ENCODE data around the gene AHRR.

AHRR gene

DNA sequence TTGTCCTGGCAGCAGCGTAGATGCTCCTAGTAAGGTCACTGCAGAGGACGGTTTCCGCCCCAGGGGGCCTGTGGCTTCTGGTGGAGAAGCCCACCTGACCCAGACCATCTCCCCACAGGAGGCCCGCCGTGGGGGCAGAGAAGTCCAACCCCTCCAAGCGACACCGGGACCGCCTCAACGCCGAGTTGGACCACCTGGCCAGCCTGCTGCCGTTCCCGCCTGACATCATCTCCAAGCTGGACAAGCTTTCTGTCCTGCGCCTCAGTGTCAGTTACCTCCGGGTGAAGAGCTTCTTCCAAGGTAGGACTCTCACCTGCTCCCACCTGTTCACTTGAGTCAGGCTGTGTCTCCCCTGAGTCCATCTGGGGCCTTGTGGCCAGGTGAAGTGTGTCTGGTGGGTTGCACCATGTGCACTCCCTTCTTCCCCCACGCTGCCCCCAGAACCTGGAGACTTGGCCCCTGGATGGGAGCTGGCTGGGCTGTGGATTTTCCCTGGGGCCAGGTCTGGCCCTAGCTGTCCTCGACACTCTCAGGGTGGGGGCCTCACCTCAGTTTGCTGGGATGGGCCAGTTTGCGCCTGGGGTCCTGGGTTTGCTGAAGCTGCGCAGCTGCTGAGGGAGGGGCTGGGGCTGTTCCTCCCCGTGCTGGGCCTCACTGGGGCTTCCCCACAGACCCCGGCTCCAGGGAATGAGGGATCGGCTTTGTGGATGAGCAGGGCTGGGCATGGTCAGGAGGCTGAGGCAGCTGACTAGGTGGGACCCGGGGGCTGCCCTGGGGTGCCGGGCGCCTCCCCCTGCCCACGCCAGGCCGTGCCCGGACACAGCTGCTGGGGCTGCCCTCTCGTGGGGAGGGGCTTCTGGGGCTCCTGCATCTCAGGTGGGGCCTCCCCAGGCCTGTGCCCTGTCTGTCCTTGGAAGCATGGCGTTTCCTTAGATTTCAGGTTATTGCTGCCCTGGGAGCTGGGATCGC lies 32.4 kb downstream of the AHRR start:
- H3K36me3 Mint-ChIP-seq (ENCODE audit: low read depth), result peaks cover 23% of the 10 kb centered on the region
- H3K4me1 Mint-ChIP-seq, result peaks cover 3% of the 10 kb centered on the region
- H3K4me3 Mint-ChIP-seq, result no peak overlapping the region
- no peak for DNase-seq
- no peak overlapping the region for H3K27ac Mint-ChIP-seq
- H3K9me3 Mint-ChIP-seq, result no peaks in the 10 kb centered on the region
- peak; percentile 31 for ATAC-seq
- H3K27me3 Mint-ChIP-seq, result no peaks in the 10 kb centered on the region

DNA sequence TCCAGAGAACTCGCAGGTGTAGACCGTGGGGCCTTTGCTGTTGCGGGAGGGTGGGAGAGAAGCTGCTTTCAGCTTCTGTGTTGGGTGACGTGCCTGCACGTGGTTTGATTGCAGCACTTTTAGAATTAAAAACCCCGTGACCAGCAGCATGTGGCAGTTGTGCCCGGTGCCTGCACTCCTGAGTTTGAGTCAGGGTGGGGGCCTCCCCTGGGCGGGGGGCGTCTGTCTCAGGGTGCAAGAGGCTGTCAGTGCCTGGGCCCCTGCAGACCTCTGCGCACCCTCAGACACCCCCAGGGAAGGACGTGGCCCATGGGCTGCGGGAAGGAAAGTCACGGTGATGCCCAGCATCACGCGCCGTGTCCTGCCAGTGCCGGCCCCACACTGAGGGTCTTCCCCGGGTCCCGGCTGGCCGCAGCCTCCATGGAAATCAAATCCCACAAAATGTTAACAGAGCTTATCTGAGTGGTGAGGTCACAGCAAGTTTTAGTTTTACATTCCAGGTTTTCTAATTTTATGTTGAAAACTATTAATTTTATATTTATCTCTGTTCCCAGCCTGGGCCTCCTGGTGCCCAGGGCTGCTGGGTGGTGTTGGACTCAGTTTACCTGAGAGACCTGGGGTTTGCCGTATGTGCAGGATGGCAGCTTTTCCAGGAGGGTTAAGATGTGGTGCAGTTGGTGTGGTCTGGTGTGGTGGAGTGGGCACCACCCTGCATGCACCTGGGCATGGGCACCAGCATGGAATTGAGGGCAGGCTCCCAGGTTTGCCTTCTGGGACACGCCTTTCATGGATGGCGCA lies 33.3 kb downstream of the AHRR start:
- Mint-ChIP-seq H3K4me3 (no peak overlapping the region), H3K4me1 (peaks cover 3% of the 10 kb centered on the region), H3K27ac (no peak overlapping the region), H3K36me3 (ENCODE audit: low read depth) (peaks cover 22% of the 10 kb centered on the region), H3K27me3 (no peaks in the 10 kb centered on the region), H3K9me3 (no peaks in the 10 kb centered on the region)
- DNase-seq (no peak), ATAC-seq (no peak)

GRCh38 chr5:355379-355935 lies 33.9 kb downstream of the AHRR start:
- ATAC-seq (no peak), DNase-seq (no peak)
- H3K27me3 Mint-ChIP-seq, result no peaks in the 10 kb centered on the region
- H3K4me3 Mint-ChIP-seq, result no peak overlapping the region
- no peak overlapping the region for H3K27ac Mint-ChIP-seq
- H3K4me1 Mint-ChIP-seq, result peaks cover 3% of the 10 kb centered on the region
- H3K36me3 Mint-ChIP-seq (ENCODE audit: low read depth), result peaks cover 22% of the 10 kb centered on the region
- no peaks in the 10 kb centered on the region for H3K9me3 Mint-ChIP-seq

- Mint-ChIP-seq H3K27ac (no peak overlapping the region), H3K9me3 (no peaks in the 10 kb centered on the region), H3K36me3 (ENCODE audit: low read depth) (peaks cover 20% of the 10 kb centered on the region), H3K27me3 (no peaks in the 10 kb centered on the region), H3K4me1 (peaks cover 3% of the 10 kb centered on the region), H3K4me3 (no peak overlapping the region)
- DNase-seq, result no peak
- ATAC-seq, result peak; percentile 55
Measured at GRCh38 chr5:355958-356357, 34.4 kb downstream of the AHRR start.

DNA sequence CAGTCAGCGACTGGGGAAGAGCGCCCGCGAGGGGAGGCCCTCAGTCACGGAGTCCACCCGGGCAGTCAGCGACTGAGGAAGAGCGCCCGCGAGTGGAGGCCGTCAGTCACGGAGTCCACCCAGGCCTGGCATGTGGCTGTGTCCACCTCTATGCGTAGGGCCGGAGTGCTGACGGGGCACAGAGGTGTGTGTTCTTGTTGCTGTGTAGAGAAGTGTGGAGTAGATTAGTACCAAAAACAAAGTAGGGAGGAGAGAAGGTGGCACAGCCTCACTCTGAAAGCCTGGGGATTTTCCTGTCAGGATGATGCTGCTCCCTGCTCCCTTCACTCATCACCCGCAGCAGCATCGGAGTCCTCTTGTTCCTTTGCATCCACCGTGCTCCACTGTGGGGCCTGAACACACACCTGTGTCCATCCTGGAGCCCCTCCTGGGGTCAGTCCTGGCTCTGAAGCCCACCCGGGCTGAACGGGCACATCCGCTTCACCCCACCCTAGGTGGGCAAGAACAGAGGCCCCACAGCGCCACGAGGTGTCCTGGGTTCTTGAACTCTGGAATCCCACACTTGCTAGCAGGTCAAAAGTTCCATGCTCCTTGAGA lies 37.9 kb downstream of the AHRR start:
- peaks cover 3% of the 10 kb centered on the region for H3K4me1 Mint-ChIP-seq
- peaks cover 8% of the 10 kb centered on the region for H3K9me3 Mint-ChIP-seq
- ATAC-seq (no peak), DNase-seq (no peak)
- peaks cover 23% of the 10 kb centered on the region for H3K36me3 Mint-ChIP-seq (ENCODE audit: low read depth)
- H3K27ac Mint-ChIP-seq, result no peak overlapping the region
- no peak overlapping the region for H3K4me3 Mint-ChIP-seq
- no peaks in the 10 kb centered on the region for H3K27me3 Mint-ChIP-seq

DNA sequence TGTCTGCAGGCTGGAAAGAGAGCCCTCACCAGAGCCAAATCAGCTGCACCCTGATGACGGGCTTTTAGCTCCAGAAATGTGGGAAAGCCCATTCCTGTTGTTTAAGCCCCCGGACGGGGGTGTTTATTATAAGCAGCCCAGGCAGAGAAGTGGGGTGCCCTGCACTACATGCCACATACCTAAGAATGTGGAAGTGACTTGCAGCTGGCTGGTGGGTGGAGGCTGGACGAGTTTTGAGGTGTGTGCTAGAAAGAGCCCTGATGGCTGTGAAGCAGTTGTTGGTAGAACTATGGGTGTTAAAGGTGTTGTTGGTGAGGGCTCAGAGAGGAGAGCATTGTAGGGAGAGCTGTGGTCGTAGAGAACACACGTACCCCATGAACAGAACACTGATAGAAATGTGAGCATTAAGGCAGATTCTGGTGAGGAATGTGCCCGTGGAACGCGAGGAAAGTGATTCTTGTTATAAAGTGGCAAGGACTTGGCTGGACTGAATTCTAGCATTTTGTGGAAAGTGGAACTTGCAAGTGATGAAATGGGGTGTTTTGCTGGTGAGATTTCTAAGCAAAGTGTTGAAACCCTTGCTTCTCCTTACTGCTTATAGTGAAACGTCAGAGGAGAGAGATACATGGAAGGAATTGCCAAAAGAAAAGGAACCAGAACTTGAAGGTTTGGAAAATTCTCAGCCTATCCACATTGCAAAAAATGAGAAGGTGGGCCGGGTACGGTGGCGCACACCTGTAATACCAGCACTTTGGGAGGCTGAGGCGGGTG lies 38.9 kb downstream of the AHRR start:
- Mint-ChIP-seq H3K27ac (no peak overlapping the region), H3K4me1 (peaks cover 3% of the 10 kb centered on the region), H3K27me3 (no peaks in the 10 kb centered on the region), H3K36me3 (ENCODE audit: low read depth) (peaks cover 30% of the 10 kb centered on the region), H3K4me3 (no peak overlapping the region), H3K9me3 (peaks cover 16% of the 10 kb centered on the region)
- ATAC-seq (no peak), DNase-seq (no peak)

DNA sequence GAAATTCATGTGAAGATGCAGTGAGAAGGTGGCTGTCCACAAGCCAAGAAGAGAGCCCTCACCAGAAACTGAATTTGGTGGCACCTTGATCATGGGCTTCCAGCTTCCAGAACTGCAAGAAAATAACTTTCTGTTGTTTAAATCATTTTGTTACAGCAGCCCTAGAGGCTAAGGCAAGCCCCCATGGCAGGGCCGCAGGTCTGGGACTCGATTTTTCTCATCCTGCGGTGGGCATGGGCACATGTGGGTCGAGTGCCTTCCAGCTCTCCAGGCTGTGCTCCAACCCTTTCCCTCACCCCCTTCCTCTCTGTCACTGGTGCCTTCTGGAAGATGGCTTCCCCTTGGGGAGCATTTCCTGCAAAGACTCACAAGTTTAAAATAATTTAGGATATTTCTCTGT lies 40.7 kb downstream of the AHRR start:
- Mint-ChIP-seq H3K4me3 (no peak overlapping the region), H3K9me3 (peaks cover 16% of the 10 kb centered on the region), H3K27me3 (no peaks in the 10 kb centered on the region), H3K36me3 (ENCODE audit: low read depth) (peaks cover 29% of the 10 kb centered on the region), H3K4me1 (peaks cover 4% of the 10 kb centered on the region), H3K27ac (no peak overlapping the region)
- ATAC-seq (no peak), DNase-seq (no peak)

DNA sequence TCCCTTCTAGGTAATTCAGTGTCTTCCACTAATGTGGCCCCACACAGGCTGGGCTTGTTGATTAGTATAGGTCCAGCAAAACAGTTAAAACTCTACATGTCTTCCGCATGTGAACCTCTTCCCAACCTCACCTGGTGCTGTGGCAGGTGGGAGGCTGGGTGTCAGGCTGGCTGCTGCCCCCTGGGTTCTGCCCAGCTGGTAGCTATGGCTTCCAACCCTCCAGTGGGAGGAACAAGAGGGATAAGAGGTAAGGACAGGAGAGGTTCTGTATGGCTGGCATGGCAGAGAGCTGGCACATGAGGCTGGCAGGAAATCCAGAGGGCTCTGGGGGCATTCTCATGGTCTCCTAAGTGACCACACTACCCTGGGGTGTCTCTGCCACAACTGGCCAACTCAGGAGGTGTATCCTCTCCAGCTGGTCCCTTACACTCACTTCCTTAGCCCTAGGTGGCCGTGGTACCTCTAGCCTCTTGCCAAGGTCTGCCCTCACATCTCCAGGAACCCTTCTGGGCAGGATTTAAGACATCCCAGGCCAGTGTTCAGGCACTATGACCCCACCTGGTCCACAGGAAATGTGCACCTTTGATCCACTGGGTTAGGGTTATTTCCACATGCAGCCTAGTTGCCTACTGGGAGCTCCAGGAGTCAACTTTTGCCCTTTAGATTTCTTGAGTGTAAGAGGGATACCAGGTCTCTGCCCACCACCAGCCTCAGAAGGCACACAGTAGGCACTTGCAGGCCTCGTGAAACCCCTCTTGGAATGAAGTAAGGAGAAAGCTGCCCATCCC lies 41.7 kb downstream of the AHRR start:
- no peak overlapping the region for H3K4me3 Mint-ChIP-seq
- ATAC-seq, result no peak
- H3K27me3 Mint-ChIP-seq, result no peaks in the 10 kb centered on the region
- peaks cover 31% of the 10 kb centered on the region for H3K36me3 Mint-ChIP-seq (ENCODE audit: low read depth)
- peaks cover 16% of the 10 kb centered on the region for H3K9me3 Mint-ChIP-seq
- no peak overlapping the region for H3K27ac Mint-ChIP-seq
- H3K4me1 Mint-ChIP-seq, result peaks cover 8% of the 10 kb centered on the region
- DNase-seq, result no peak

- H3K4me3 Mint-ChIP-seq, result no peak overlapping the region
- ATAC-seq (no peak), DNase-seq (no peak)
- H3K4me1 Mint-ChIP-seq, result peaks cover 22% of the 10 kb centered on the region
- peaks cover 16% of the 10 kb centered on the region for H3K9me3 Mint-ChIP-seq
- H3K27ac Mint-ChIP-seq, result no peak overlapping the region
- peaks cover 34% of the 10 kb centered on the region for H3K36me3 Mint-ChIP-seq (ENCODE audit: low read depth)
- H3K27me3 Mint-ChIP-seq, result no peaks in the 10 kb centered on the region
Measured at GRCh38 chr5:364497-364896, 43.0 kb downstream of the AHRR start.

DNA sequence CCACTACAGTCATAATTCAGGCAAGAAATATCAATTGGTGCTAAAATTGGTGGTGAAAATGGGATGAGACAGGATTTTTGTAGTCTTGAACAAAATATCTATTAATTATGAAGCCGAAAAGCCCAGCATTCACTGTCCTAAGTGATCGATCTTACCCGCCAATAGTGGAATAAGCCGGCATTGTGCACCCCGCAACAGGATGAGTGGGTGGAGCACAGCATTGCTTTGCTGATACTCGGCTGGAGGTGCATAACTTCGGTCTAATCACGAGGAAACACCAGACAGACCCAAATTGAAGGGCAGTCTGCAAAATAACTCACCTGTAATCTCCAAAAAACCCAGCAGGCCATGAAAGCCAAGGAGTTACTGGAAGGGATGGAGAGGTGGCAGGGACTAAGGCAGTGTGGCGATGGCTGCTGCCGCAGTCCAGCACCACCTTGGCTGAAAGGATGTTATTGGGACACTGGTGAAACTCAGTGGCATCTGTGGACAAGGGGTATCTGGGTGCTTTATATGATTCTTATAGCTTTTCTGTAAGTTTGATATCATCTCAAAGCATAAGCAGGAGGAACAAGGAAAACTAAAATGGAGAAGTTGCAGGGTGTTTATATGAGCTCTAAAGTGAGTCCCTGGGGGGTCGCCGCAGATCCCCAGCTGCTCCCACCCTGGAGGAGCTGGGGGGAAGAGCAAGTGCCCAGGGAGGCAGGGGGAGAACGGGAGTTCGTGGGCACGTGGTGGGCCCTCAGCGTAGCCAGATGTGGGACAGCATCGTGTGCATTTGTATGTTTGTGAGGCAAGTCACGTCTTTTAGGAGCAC lies 45.2 kb downstream of the AHRR start:
- Mint-ChIP-seq H3K36me3 (ENCODE audit: low read depth) (peaks cover 30% of the 10 kb centered on the region), H3K9me3 (peaks cover 16% of the 10 kb centered on the region), H3K4me3 (no peak overlapping the region), H3K27ac (no peak overlapping the region), H3K4me1 (peaks cover 38% of the 10 kb centered on the region), H3K27me3 (no peaks in the 10 kb centered on the region)
- DNase-seq (no peak), ATAC-seq (no peak)

GRCh38 chr5:367358-368130 lies 46.0 kb downstream of the AHRR start:
- no peak overlapping the region for H3K27ac Mint-ChIP-seq
- DNase-seq (no peak), ATAC-seq (no peak)
- no peak overlapping the region for H3K4me3 Mint-ChIP-seq
- H3K36me3 Mint-ChIP-seq (ENCODE audit: low read depth), result peaks cover 29% of the 10 kb centered on the region
- peaks cover 46% of the 10 kb centered on the region for H3K4me1 Mint-ChIP-seq
- peaks cover 16% of the 10 kb centered on the region for H3K9me3 Mint-ChIP-seq
- H3K27me3 Mint-ChIP-seq, result no peaks in the 10 kb centered on the region
